D721Med (cell line): ENCODE results near the gene PSMC3.

Experiments used
- DNase-seq: peaks from one replicate; pipeline ENCODE4 v3.0.0; 2011; ENCODE audit warnings: low spot score; ENCODE audit not compliant: insufficient read length
- FAIRE-seq: peaks from 2 replicates; lab custom pipeline; 2011; peaks lifted over from hg19 to GRCh38; lab: Jason Lieb, UNC
- TF ChIP-seq, protein P1 (sequence below): IDR thresholded peaks from 2 replicates; pipeline ENCODE4 v1.5.1; 2012; ENCODE audit warnings: mild to moderate bottlenecking, control low read depth; ENCODE audit not compliant: insufficient read depth; ENCODE audit errors: missing control alignments

Gene PSMC3

DNA sequence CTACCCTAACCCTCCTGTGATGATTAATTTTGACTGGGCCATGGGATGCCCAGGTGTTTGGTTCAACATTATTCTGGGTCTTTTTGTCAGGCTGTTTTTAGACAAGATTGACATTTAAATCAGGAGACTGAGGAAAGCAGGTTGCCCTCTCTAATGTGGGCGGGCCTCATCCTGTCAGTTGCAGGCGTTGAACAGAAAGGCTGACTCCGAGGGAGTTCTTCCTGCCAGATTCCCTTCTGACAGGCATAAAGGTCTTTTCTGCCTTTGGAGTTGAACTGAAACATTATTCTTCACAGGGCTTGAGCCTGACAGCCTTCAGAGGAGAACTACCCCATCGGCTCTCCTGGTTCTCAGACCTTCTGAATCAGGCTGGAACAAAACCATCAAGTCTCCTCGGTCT lies 4.3 kb upstream of the PSMC3 start:
- no peak for FAIRE-seq
- TF ChIP-seq, protein P1, sequence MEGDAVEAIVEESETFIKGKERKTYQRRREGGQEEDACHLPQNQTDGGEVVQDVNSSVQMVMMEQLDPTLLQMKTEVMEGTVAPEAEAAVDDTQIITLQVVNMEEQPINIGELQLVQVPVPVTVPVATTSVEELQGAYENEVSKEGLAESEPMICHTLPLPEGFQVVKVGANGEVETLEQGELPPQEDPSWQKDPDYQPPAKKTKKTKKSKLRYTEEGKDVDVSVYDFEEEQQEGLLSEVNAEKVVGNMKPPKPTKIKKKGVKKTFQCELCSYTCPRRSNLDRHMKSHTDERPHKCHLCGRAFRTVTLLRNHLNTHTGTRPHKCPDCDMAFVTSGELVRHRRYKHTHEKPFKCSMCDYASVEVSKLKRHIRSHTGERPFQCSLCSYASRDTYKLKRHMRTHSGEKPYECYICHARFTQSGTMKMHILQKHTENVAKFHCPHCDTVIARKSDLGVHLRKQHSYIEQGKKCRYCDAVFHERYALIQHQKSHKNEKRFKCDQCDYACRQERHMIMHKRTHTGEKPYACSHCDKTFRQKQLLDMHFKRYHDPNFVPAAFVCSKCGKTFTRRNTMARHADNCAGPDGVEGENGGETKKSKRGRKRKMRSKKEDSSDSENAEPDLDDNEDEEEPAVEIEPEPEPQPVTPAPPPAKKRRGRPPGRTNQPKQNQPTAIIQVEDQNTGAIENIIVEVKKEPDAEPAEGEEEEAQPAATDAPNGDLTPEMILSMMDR = no peak
- no peak for DNase-seq

DNA sequence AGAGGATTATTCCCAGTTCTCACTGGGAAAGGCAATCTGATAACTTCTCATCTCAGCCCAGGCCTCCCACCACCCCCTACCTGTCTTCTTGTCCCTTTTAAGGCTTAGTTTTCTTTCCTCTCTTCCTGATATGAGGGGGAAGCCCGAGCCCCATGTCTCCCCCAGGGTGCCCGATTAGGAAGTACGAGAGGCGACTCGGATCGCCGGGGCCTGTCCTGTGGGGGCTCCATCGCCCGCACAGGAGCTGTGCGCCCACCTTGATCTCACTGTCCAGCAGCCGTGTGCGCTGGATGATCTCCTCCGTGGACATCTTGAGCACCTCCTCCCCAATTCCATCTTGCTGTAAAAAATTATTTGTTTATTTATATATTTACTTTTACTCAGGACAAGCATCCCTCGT lies 628 bp downstream of the PSMC3 start:
- FAIRE-seq (no peak), DNase-seq (no peak)
- TF ChIP-seq, protein P1 = no peak

DNA sequence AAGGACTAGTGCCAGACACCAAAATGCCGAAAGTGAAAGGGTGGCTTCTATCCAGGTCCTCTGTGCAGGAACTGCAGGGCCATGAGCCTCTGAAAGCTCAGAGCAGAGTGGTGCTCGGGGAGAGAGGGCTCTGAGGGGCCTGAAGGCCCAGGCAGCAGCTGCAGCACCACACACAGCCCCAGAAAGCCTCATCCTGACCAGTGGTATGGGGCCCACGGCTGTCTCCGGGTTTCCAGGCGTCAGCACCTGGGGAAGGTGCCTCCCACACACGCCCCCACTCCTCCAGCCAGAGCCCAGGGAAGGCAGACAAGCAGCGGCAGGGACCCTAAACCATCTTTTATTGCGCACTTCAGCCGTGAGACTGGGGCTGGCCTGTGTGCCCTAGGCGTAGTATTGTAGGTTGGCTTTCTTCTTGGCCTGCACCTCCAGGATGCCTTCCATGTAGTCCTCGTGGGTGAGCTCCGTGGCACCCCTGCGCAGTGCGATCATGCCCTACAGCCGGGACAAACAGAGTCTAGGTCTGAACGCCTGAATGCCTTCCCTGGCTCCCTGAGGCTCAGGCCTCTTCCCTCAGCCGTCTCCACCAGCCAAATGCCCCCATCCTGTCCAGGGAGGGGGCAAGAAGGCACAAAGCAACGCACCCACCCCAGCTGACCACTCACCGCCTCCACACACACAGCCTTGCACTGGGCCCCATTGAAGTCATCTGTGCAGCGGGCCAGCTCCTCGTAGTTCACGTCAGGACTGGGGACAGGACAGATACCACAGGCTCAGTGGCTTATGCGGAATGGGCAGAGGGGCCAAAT lies 7.6 kb downstream of the PSMC3 start:
- DNase-seq = no peak
- FAIRE-seq = no peak
- TF ChIP-seq, protein P1 = no peak

DNA sequence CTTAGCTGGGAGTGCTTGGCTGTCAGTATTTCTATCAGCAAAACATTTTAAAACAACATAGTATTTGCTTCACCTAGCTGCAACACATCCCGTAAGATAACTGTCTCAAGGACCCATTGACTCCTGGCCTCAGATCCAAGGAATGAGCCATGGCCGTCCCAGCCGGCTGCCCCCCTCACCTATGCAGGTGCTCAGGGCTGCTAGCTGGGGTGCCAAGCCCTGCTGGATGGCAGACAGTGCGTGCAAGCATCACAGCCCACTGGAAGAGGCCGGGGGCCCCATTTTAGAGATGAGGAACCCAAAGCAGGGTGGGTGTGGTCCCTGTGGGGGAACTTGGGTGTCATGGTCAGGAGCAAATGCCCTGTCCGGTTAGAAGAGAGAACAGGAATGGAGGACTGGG lies 8.5 kb downstream of the PSMC3 start:
- DNase-seq = no peak
- no peak for FAIRE-seq
- TF ChIP-seq, protein P1 = no peak

DNA sequence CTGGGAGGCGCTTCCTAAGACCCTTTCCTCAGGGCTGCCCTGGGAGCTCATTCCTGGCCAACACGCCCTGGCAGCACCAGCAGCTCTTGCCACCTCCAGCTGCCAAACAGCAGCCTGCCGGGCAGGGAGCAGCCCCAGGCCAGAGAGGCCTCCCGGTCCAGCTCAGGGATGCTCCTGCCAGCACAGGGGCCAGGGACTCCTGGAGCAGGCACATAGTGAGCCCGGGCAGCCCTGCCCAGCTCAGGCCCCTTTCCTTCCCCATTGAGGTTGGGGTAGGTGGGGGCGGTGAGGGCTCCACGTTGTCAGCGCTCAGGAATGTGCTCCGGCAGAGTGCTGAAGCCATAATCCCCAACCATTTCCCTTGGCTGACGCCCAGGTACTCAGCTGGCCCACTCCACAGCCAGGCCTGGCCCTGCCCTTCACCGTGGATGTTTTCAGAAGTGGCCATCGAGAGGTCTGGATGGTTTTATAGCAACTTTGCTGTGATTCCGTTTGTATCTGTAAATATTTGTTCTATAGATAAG lies 10.2 kb downstream of the PSMC3 start:
- TF ChIP-seq, protein P1 = no peak
- FAIRE-seq (no peak), DNase-seq (no peak)

DNA sequence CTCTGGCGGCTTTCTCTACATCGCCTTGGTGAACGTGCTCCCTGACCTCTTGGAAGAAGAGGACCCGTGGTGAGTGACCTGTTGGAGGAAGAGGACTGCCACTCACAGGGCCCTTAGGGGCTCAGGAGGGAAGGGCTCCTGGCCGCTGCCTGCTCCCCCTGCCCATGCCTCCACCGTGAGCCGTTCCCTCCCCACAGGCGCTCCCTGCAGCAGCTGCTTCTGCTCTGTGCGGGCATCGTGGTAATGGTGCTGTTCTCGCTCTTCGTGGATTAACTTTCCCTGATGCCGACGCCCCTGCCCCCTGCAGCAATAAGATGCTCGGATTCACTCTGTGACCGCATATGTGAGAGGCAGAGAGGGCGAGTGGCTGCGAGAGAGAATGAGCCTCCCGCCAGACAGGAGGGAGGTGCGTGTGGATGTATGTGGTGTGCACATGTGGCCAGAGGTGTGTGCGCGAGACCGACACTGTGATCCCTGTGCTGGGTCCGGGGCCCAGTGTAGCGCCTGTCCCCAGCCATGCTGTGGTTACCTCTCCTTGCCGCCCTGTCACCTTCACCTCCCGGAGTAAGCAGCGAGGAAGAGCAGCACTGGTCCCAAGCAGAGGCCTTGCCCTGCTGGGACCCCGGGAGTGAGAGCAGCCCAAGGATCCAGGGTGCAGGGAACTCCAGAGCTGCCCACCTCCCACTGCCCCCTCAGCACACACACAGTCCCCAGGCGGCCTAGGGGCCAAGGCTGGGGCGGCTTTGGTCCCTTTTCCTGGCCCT lies 11.0 kb downstream of the PSMC3 start:
- TF ChIP-seq, protein P1 = no peak
- DNase-seq (no peak), FAIRE-seq (no peak)
